Astrocyte of the cerebellum (primary cell): ENCODE data around the gene CD81.

ENCODE experiments used
- DNase-seq: peaks from one replicate; pipeline ENCODE4 v3.0.0-alpha.2; 2011; ENCODE audit warnings: low read depth
- H3K4me3 ChIP-seq: 2 replicates; pipeline ENCODE4 v1.5.1; 2011; ENCODE audit warnings: mild to moderate bottlenecking, low read depth, low read length, moderate library complexity
- in situ Hi-C: cut with HindIII; loops from 2 replicates; pipeline ENCODE4 v1.10.0; 2017; ENCODE audit warnings: low sequenced_read_pairs
- TF ChIP-seq, protein P1 (sequence below): IDR thresholded peaks from 2 replicates; pipeline ENCODE4 v1.5.1; 2012; ENCODE audit warnings: low read length, low read depth, moderate library complexity, mild to moderate bottlenecking; ENCODE audit errors: missing control alignments

The CD81 gene

DNA sequence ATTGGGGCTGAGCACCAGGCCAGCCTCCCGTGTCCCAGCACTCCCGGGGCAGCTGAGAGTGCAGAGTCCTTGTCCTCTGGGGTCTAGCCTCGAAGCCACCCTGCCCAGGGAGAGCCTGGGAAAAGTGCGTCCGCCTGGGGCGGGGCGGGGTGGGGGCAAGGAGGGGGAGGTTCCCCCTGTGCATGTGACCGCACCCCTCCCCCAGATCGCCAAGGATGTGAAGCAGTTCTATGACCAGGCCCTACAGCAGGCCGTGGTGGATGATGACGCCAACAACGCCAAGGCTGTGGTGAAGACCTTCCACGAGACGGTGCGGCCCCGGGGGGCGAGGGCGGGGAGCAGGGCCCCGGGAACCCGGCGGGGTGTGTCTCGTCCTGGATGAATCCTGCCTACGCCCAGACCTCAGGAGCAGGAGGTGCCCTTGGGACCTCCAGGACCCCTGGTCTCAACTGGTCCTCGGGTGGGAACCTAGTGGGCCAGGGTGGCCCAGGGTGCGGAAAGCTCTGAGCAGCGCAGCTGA, 18.2 kb downstream of the CD81 start:
- H3K4me3 ChIP-seq = no peak overlapping the region
- TF ChIP-seq, protein P1, sequence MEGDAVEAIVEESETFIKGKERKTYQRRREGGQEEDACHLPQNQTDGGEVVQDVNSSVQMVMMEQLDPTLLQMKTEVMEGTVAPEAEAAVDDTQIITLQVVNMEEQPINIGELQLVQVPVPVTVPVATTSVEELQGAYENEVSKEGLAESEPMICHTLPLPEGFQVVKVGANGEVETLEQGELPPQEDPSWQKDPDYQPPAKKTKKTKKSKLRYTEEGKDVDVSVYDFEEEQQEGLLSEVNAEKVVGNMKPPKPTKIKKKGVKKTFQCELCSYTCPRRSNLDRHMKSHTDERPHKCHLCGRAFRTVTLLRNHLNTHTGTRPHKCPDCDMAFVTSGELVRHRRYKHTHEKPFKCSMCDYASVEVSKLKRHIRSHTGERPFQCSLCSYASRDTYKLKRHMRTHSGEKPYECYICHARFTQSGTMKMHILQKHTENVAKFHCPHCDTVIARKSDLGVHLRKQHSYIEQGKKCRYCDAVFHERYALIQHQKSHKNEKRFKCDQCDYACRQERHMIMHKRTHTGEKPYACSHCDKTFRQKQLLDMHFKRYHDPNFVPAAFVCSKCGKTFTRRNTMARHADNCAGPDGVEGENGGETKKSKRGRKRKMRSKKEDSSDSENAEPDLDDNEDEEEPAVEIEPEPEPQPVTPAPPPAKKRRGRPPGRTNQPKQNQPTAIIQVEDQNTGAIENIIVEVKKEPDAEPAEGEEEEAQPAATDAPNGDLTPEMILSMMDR = no peak
- DNase-seq = no peak
- in situ Hi-C loops = no loop called here

DNA sequence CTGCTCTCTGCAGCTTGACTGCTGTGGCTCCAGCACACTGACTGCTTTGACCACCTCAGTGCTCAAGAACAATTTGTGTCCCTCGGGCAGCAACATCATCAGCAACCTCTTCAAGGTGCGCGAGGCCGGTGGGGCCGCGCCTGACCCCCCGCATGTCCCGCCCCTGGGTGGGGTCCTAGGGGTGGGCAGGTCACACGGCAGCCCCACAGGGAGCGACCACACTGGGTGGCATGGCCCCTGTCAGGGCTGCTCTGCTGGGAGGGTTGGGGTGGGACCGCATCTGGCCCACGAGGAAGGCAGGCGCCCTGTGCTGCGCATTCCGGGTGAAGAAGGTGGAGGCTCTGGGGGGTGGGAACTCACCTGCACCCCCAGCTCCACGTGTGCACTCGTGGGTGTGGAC, 18.7 kb downstream of the CD81 start:
- H3K4me3 ChIP-seq = no peak overlapping the region
- in situ Hi-C loops = no loop called here
- no peak for DNase-seq
- TF ChIP-seq, protein P1 = no peak

DNA sequence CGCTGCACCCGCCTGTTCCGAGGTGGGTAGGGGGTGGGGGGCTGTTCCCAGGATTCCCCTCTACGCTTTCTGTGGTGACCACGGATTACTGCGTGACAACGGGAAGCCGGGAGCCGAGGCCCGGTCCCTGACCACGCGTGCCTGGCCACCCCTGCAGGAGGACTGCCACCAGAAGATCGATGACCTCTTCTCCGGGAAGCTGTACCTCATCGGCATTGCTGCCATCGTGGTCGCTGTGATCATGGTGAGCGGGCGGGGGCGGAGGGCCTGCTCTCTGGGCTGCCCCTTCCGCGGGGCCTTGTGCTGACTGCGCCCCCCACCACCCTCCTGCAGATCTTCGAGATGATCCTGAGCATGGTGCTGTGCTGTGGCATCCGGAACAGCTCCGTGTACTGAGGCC, 19.4 kb downstream of the CD81 start:
- in situ Hi-C loops = no loop called here
- no peak for DNase-seq
- TF ChIP-seq, protein P1 = no peak
- no peak overlapping the region for H3K4me3 ChIP-seq

DNA sequence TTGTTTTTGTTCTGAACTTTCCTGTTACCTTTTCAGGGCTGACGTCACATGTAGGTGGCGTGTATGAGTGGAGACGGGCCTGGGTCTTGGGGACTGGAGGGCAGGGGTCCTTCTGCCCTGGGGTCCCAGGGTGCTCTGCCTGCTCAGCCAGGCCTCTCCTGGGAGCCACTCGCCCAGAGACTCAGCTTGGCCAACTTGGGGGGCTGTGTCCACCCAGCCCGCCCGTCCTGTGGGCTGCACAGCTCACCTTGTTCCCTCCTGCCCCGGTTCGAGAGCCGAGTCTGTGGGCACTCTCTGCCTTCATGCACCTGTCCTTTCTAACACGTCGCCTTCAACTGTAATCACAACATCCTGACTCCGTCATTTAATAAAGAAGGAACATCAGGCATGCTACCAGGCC, 19.9 kb downstream of the CD81 start:
- TF ChIP-seq, protein P1 = no peak
- no peak for DNase-seq
- in situ Hi-C loops = no loop called here
- no peak overlapping the region for H3K4me3 ChIP-seq

DNA sequence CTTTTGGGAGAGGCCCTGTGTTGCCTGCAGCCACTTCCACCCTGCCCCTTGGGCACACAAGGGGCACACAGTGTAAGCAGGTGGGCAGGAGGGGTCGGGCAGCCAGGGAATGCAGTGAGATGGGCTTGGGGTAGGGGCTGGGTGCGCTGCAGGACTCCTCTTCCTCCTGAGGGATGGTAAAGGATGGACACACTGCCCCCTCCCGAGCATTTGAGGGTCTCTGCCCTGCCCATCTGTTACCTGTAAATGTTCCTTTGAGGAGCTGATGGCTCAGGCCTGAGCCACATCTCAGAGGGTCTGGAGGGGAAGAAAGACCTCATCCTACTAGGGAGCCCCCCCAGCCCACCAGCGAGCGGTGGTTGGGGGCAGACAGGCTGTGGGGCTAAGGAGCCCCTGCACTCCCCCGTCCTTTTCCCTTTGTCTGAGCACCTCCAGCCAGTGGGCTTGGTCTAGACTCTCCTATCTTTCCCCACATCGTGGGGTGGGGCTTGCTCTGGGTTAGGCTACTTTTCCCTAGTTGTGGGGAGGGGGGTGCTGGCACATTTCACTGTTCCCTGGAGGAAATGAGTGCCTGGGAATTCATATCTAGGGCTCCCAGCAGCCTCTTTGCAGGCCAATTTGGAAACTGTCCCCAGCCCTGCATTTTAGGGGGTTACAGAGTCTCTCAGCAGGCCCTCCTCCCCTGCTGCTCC, 21.7 kb downstream of the CD81 start:
- TF ChIP-seq, protein P1 = no peak
- in situ Hi-C loops = no loop called here

DNA sequence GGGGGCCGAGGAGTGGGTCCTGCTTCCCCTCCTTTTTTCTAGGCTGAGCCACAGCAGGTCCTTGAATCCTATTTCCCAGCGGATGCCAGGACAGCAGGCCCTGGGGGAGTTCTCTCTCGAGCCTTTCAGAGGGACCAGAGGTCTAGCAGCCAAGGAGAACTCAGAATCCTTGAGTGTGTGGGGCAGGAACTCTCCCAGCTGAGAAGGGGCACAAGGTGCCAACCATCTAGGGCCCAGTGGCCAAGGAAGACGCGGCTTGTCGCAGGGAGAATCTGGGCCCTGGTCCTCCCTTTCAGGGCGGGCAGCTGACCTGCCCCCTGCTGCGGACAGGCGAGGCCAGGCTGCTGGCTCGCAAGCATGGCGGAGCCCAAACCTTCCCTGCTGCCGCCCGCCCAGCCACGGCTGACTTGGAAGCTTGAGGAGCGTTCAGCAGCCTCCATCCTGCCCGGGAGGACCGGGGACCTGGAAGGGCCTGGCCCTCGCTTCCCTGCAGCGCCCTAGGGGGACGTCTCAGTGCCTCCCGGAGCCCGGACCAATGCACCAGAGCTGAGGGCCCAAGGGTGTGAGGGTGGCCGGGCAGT, 22.5 kb downstream of the CD81 start:
- TF ChIP-seq, protein P1 = no peak
- in situ Hi-C loops = no loop called here
- H3K4me3 ChIP-seq = peak overlapping the region; percentile 76
- no peak for DNase-seq

More for the DNA sequence above, 21.7 kb downstream of the CD81 start:
- H3K4me3 ChIP-seq = peak overlapping the region; percentile 76
- no peak for DNase-seq
